Neural cell (in vitro differentiated cells): ENCODE measurements around the gene PAX3. TPM values are rescaled to one million over a fixed set of nuclear protein-coding genes. Genes with fewer than 3 reads are reported as not detected.

Experiments
- H2AFZ ChIP-seq: fragments of 200-600, 300-800 bp; sonication (generic), shearing (Covaris generic); 2 replicates; pipeline ENCODE4 v1.6.0; 2014; ENCODE audit warnings: low read depth, mild to moderate bottlenecking, antibody characterized with exemption, low read length, moderate library complexity
- H3F3A ChIP-seq: fragments of 200-600 bp; shearing (Covaris generic); 2 replicates; pipeline ENCODE4 v1.6.1; 2016; ENCODE audit warnings: mild to moderate bottlenecking, moderate library complexity, mixed read lengths, antibody characterized with exemption, low read length; ENCODE audit not compliant: insufficient read depth, poor library complexity, severe bottlenecking
- H3K27ac ChIP-seq: fragments of 200-600, 300-800 bp; sonication (generic), shearing (Covaris generic); 2 replicates; pipeline ENCODE4 v1.5.1; 2014; ENCODE audit warnings: mild to moderate bottlenecking, low read length, moderate library complexity
- H3K27me3 ChIP-seq: fragments of 300-800, 200-600 bp; sonication (generic), shearing (Covaris generic); 2 replicates; pipeline ENCODE4 v1.6.0; 2014; ENCODE audit warnings: mild to moderate bottlenecking, low read depth, low read length, moderate library complexity; ENCODE audit not compliant: insufficient read depth
- H3K36me3 ChIP-seq: fragments of 300-800, 200-600 bp; sonication (generic), shearing (Covaris generic); 2 replicates; pipeline ENCODE4 v1.5.1; 2014; ENCODE audit warnings: mild to moderate bottlenecking, antibody characterized with exemption, low read length, moderate library complexity; ENCODE audit not compliant: insufficient read depth
- H3K4me2 ChIP-seq: fragments of 300-800, 200-600 bp; sonication (generic), shearing (Covaris generic); 2 replicates; pipeline ENCODE4 v1.6.0; 2014; ENCODE audit warnings: mild to moderate bottlenecking, low read length
- H3K4me3 ChIP-seq: fragments of 300-800, 200-600 bp; sonication (generic), shearing (Covaris generic); 2 replicates; pipeline ENCODE4 v1.5.1; 2014; ENCODE audit warnings: mild to moderate bottlenecking, low read length, moderate library complexity
- H3K79me2 ChIP-seq: fragments of 200-600 bp; shearing (Covaris generic); replicated peaks from 2 replicates; pipeline ENCODE4 v1.6.0; 2014; ENCODE audit warnings: mild to moderate bottlenecking, low read length, moderate library complexity; ENCODE audit not compliant: insufficient read depth
- H3K9ac ChIP-seq: fragments of 300-800, 200-600 bp; sonication (generic), shearing (Covaris generic); 2 replicates; pipeline ENCODE4 v1.6.1; 2016; ENCODE audit warnings: mild to moderate bottlenecking, low read length, mixed read lengths
- H3K9me2 ChIP-seq: fragments of 200-600 bp; shearing (Covaris generic); 2 replicates; pipeline ENCODE4 v1.6.1; 2016; ENCODE audit warnings: mild to moderate bottlenecking, low read length, mixed read lengths; ENCODE audit not compliant: insufficient read depth
- H3K9me3 ChIP-seq: fragments of 200-600, 300-800 bp; sonication (generic), shearing (Covaris generic); 2 replicates; pipeline ENCODE4 v1.6.1; 2016; ENCODE audit warnings: mild to moderate bottlenecking, mixed run types, low read length, moderate library complexity, mixed read lengths
- H4K20me1 ChIP-seq: fragments of 200-600 bp; shearing (Covaris generic); 2 replicates; pipeline ENCODE4 v1.6.1; 2016; ENCODE audit warnings: mild to moderate bottlenecking, mixed run types; ENCODE audit not compliant: insufficient read depth
- EP300 ChIP-seq: fragments of 450-650 bp; conservative IDR thresholded peaks from 2 replicates; pipeline ENCODE4 v1.6.1; 2014; ENCODE audit warnings: antibody characterized with exemption, mild to moderate bottlenecking, moderate library complexity; ENCODE audit not compliant: poor library complexity, severe bottlenecking
- EZH2 ChIP-seq: fragments of 200-600, 300-800 bp; shearing (Covaris generic), sonication (generic); IDR thresholded peaks from 2 replicates; pipeline ENCODE4 v1.6.1; 2014; ENCODE audit warnings: antibody characterized with exemption, low read length, borderline replicate concordance, mild to moderate bottlenecking; ENCODE audit not compliant: insufficient read depth, poor library complexity, severe bottlenecking
- MXI1 ChIP-seq: fragments of 450-650 bp; conservative IDR thresholded peaks from 2 replicates; pipeline ENCODE4 v1.6.1; 2014; ENCODE audit warnings: antibody characterized with exemption, mild to moderate bottlenecking; ENCODE audit not compliant: poor library complexity, severe bottlenecking
- POLR2AphosphoS5 ChIP-seq: IDR thresholded peaks from 2 replicates; pipeline ENCODE4 v1.6.1; 2012
- RAD21 ChIP-seq: fragments of 450-650 bp; conservative IDR thresholded peaks from 2 replicates; pipeline ENCODE4 v1.6.1; 2014; ENCODE audit warnings: antibody characterized with exemption, mild to moderate bottlenecking, moderate library complexity
- SMC3 ChIP-seq: fragments of 450-650 bp; conservative IDR thresholded peaks from 2 replicates; pipeline ENCODE4 v1.6.1; 2014; ENCODE audit warnings: antibody characterized with exemption, mild to moderate bottlenecking, moderate library complexity; ENCODE audit not compliant: poor library complexity
- TAF1 ChIP-seq: IDR thresholded peaks from 2 replicates; pipeline ENCODE4 v1.6.1; 2012; ENCODE audit warnings: low read depth
- polyA plus RNA-seq: library from polyadenylated mRNA; depleted of rRNA; stranded (reverse); fragments of >200 nt; gene quantifications from 2 replicates; pipeline ENCODE4 v1.2.3, GENCODE V29; 2014
- TF ChIP-seq, protein P1 (sequence below): fragments of 450-650 bp; IDR thresholded peaks from 2 replicates; pipeline ENCODE4 v1.5.1; 2014; ENCODE audit warnings: antibody characterized with exemption, mild to moderate bottlenecking, moderate library complexity; ENCODE audit not compliant: poor library complexity, severe bottlenecking
- TF ChIP-seq, protein P2 (sequence below): IDR thresholded peaks from 2 replicates; pipeline ENCODE4 v1.6.1; 2012; ENCODE audit warnings: borderline replicate concordance

Gene PAX3
- polyA plus RNA-seq, 1 donor from 2014 or later, result not detected

GRCh38 chr2:222318712-222319585, 20.2 kb upstream of the PAX3 start:
- no peak overlapping the region for H2AFZ ChIP-seq

DNA sequence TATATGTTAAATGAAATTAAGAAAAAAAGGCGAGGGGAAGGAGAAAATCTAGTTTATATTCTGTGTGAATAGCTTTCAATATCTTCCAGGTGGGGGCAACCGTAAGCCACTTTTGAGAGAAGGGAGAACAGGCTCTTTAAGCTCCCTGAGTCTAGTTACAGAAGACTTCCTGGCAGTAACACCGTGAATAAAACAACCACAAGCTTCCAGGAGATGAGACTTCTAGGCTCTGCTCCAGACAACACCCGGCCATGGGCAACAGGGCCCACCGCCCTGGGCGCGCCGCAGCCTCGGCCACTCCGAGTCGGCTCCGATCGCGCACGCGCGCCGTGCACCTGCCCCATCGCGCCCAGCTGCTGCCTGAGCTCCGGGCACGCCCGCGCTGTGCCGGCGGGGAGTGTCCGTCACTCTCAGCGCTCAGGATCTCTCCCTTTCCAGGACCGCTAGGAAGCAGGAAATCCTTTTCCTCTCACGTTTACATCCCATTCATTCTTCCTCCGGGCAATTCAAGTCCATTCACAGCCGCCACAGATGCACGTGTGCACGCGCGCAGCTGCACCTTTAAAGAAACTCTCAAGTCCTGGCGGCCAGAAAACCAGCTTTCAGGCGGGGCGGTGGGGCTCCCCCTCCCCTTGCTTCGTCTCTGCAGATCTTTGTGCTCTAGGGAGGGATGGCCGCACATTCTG, 19.4 kb upstream of the PAX3 start:
- no peaks in the 10 kb centered on the region for H3F3A ChIP-seq
- H3K27me3 ChIP-seq, result peaks cover 82% of the 10 kb centered on the region
- H3K27ac ChIP-seq, result no peak overlapping the region
- H3K9me3 ChIP-seq, result no peaks in the 10 kb centered on the region
- H3K4me2 ChIP-seq, result peak overlapping the region; percentile 51
- peak overlapping the region; percentile 7 for H3K9ac ChIP-seq
- H3K4me3 ChIP-seq, result peak overlapping the region; percentile 70
- no peaks in the 10 kb centered on the region for H3K36me3 ChIP-seq
- peak overlapping the region; percentile 7 for H2AFZ ChIP-seq
- H4K20me1 ChIP-seq, result no peaks in the 10 kb centered on the region
- no peaks in the 10 kb centered on the region for H3K79me2 ChIP-seq
- no peaks in the 10 kb centered on the region for H3K9me2 ChIP-seq
- TF ChIP-seq EP300 (no peak), POLR2AphosphoS5 (no peak), MXI1 (peak; percentile 95), SMC3 (peak; percentile 83), EZH2 (no peak), RAD21 (peak; percentile 82)
- TF ChIP-seq, protein P1, sequence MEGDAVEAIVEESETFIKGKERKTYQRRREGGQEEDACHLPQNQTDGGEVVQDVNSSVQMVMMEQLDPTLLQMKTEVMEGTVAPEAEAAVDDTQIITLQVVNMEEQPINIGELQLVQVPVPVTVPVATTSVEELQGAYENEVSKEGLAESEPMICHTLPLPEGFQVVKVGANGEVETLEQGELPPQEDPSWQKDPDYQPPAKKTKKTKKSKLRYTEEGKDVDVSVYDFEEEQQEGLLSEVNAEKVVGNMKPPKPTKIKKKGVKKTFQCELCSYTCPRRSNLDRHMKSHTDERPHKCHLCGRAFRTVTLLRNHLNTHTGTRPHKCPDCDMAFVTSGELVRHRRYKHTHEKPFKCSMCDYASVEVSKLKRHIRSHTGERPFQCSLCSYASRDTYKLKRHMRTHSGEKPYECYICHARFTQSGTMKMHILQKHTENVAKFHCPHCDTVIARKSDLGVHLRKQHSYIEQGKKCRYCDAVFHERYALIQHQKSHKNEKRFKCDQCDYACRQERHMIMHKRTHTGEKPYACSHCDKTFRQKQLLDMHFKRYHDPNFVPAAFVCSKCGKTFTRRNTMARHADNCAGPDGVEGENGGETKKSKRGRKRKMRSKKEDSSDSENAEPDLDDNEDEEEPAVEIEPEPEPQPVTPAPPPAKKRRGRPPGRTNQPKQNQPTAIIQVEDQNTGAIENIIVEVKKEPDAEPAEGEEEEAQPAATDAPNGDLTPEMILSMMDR, result peak; percentile 76

More at GRCh38 chr2:222318712-222319585, 20.2 kb upstream of the PAX3 start:
- Histone ChIP-seq H3K4me2 (peak overlapping the region; percentile 51), H3K9me2 (no peaks in the 10 kb centered on the region), H3K27me3 (peaks cover 74% of the 10 kb centered on the region), H4K20me1 (no peaks in the 10 kb centered on the region), H3K9me3 (no peaks in the 10 kb centered on the region), H3K27ac (no peak overlapping the region), H3K79me2 (no peaks in the 10 kb centered on the region), H3K4me3 (peak overlapping the region; percentile 70), H3K36me3 (no peaks in the 10 kb centered on the region), H3K9ac (peak overlapping the region; percentile 64), H3F3A (no peaks in the 10 kb centered on the region)
- TF ChIP-seq POLR2AphosphoS5 (peak; percentile 16), EZH2 (no peak), TAF1 (no peak), MXI1 (no peak), EP300 (no peak), SMC3 (peak; percentile 61), RAD21 (peak; percentile 49)
- TF ChIP-seq, protein P1, result peak; percentile 67
- TF ChIP-seq, protein P2, sequence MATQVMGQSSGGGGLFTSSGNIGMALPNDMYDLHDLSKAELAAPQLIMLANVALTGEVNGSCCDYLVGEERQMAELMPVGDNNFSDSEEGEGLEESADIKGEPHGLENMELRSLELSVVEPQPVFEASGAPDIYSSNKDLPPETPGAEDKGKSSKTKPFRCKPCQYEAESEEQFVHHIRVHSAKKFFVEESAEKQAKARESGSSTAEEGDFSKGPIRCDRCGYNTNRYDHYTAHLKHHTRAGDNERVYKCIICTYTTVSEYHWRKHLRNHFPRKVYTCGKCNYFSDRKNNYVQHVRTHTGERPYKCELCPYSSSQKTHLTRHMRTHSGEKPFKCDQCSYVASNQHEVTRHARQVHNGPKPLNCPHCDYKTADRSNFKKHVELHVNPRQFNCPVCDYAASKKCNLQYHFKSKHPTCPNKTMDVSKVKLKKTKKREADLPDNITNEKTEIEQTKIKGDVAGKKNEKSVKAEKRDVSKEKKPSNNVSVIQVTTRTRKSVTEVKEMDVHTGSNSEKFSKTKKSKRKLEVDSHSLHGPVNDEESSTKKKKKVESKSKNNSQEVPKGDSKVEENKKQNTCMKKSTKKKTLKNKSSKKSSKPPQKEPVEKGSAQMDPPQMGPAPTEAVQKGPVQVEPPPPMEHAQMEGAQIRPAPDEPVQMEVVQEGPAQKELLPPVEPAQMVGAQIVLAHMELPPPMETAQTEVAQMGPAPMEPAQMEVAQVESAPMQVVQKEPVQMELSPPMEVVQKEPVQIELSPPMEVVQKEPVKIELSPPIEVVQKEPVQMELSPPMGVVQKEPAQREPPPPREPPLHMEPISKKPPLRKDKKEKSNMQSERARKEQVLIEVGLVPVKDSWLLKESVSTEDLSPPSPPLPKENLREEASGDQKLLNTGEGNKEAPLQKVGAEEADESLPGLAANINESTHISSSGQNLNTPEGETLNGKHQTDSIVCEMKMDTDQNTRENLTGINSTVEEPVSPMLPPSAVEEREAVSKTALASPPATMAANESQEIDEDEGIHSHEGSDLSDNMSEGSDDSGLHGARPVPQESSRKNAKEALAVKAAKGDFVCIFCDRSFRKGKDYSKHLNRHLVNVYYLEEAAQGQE, result no peak
